K562 (cell line): ENCODE data around the gene TAF1D. TPM values are rescaled to one million over a fixed set of nuclear protein-coding genes. Genes with fewer than 3 reads are reported as not detected.
A peak's percentile ranks its signal among the peaks of the same experiment; 100 is the strongest.

Source experiments
- ARID2 ChIP-seq: fragments of 450-650 bp; IDR thresholded peaks from 2 replicates; pipeline ENCODE4 v1.6.1; 2017; ENCODE audit warnings: antibody characterized with exemption, mild to moderate bottlenecking
- ATF2 ChIP-seq: sonication (generic); formaldehyde crosslinking; IDR thresholded peaks from 2 replicates; pipeline ENCODE4 v1.8.1; 2022; ENCODE audit warnings: missing genetic modification reagents
- ATF7 ChIP-seq: fragments of 450-650 bp; IDR thresholded peaks from 2 replicates; pipeline ENCODE4 v1.7.1; 2014; ENCODE audit warnings: mild to moderate bottlenecking, moderate library complexity
- ELF1 ChIP-seq: fragments of 200-800 bp; sonication (Bioruptor generic); IDR thresholded peaks from 2 replicates; pipeline ENCODE4 v1.6.1; 2016; ENCODE audit warnings: missing genetic modification characterization, missing compliant biosample characterization
- KHSRP ChIP-seq: fragments of 450-650 bp; IDR thresholded peaks from 2 replicates; pipeline ENCODE4 v1.6.1; 2017
- LARP7 ChIP-seq: fragments of 450-650 bp; IDR thresholded peaks from 2 replicates; pipeline ENCODE4 v1.6.1; 2016
- MBD2 ChIP-seq: sonication (generic); IDR thresholded peaks from 2 replicates; pipeline ENCODE4 v1.6.1; 2016; ENCODE audit warnings: low read depth, borderline replicate concordance
- MEF2A ChIP-seq: IDR thresholded peaks from 2 replicates; pipeline ENCODE4 v1.6.1; 2011; ENCODE audit warnings: low read depth, mild to moderate bottlenecking, low read length, moderate library complexity; ENCODE audit not compliant: control insufficient read depth
- NCOA2 ChIP-seq, 2 experiments: fragments of 450-650 bp; IDR thresholded peaks; 2 replicates each; pipeline ENCODE4 v1.6.1; 2018; ENCODE audit warnings: mild to moderate bottlenecking in 2 of 2, moderate library complexity in 1 of 2; ENCODE audit not compliant: partially characterized antibody in 2 of 2
- NFRKB ChIP-seq: fragments of 450-650 bp; IDR thresholded peaks from 2 replicates; pipeline ENCODE4 v1.6.1; 2016; ENCODE audit warnings: low read depth
- PRMT5 ChIP-seq: sonication (generic); formaldehyde crosslinking; IDR thresholded peaks from 2 replicates; pipeline ENCODE4 v1.5.0; 2020; ENCODE audit warnings: missing genetic modification reagents
- SRSF9 ChIP-seq: fragments of 200-400 bp; formaldehyde crosslinking; IDR thresholded peaks from 2 replicates; pipeline ENCODE4 v1.6.1; 2017; ENCODE audit warnings: low read depth, low read length, borderline replicate concordance
- TEAD1 ChIP-seq, 2 experiments: fragments of 450-650 bp in 1 of 2; sonication (generic) in 1 of 2; formaldehyde crosslinking; IDR thresholded peaks; 2 replicates each; pipeline versions ENCODE4 v1.4.0 to v1.8.0; 2020 to 2022; ENCODE audit warnings: mild to moderate bottlenecking in 2 of 2, missing genetic modification reagents in 1 of 2
- ZKSCAN3 ChIP-seq: fragments of 250-450 bp; sonication (Bioruptor Pico); IDR thresholded peaks from 2 replicates; pipeline ENCODE4 v1.4.0; 2020
- ZNF12 ChIP-seq: sonication (generic); formaldehyde crosslinking; IDR thresholded peaks from 2 replicates; pipeline ENCODE4 v1.4.0; 2020; ENCODE audit warnings: mild to moderate bottlenecking, missing genetic modification reagents
- ZNF584 ChIP-seq: fragments of 200-800 bp; sonication (Bioruptor generic); IDR thresholded peaks from 2 replicates; pipeline ENCODE4 v1.6.1; 2016; ENCODE audit warnings: low read depth, mild to moderate bottlenecking, missing genetic modification characterization, missing compliant biosample characterization
- ZNF75A ChIP-seq: fragments of 450-650 bp; formaldehyde crosslinking; IDR thresholded peaks from 2 replicates; pipeline ENCODE4 v1.4.0; 2020; ENCODE audit warnings: mild to moderate bottlenecking
- ZNF764 ChIP-seq: fragments of 250-450 bp; sonication (Bioruptor Pico); IDR thresholded peaks from 2 replicates; pipeline ENCODE4 v1.4.0; 2020; ENCODE audit warnings: low read depth, mild to moderate bottlenecking, moderate library complexity
- ZSCAN29 ChIP-seq: fragments of 450-650 bp; IDR thresholded peaks from 2 replicates; pipeline ENCODE4 v1.6.1; 2017
- polyA plus RNA-seq, 8 experiments: library from polyadenylated mRNA; depleted of rRNA in 4 of 8; stranded (reverse) in 5 of 8; unstranded in 3 of 8; fragments of >200 nt; fragmentation: Nextera tagmentation in 2 of 8; fragmentation: Illumina TruSeq in 1 of 8; extraction: Ambion mirVana in 2 of 8; extraction: Trizol in 1 of 8; gene quantifications; 2 replicates each; pipeline versions ENCODE4 v1.2.1 to v1.2.3, GENCODE V29; 2011 to 2014; ENCODE audit warnings: inconsistent platforms in 1 of 8, missing spikeins in 1 of 8
- total RNA-seq, 7 experiments: library from RNA; depleted of rRNA in 6 of 7; stranded (reverse); fragments of >200 nt in 6 of 7; fragmentation: Illumina TruSeq in 2 of 7; extraction: Trizol in 2 of 7; gene quantifications; 2 replicates each; pipeline versions ENCODE4 v1.2.1 to v1.2.3, GENCODE V29; 2011 to 2021; ENCODE audit warnings: low replicate concordance in 1 of 7
- TF ChIP-seq, protein P1 (sequence below): fragments of 450-650 bp; IDR thresholded peaks from 2 replicates; pipeline ENCODE4 v1.7.1; 2018; ENCODE audit warnings: mild to moderate bottlenecking, low read depth; ENCODE audit not compliant: partially characterized antibody
- TF ChIP-seq, protein P2 (sequence below): fragments of 450-650 bp; IDR thresholded peaks from 2 replicates; pipeline ENCODE4 v1.6.1; 2016; ENCODE audit warnings: antibody characterized with exemption

The TAF1D gene
- total and polyA plus RNA-seq, 9 of the 15 experiments (the other 6 are each of a cell fraction or from before 2014, with no cell fraction given): 122 to 347 (median 250) TPM

GRCh38 chr11:93718057-93718563, 23.2 kb downstream of the TAF1D start (continued):
- TF ChIP-seq TEAD1 (CRISPR knock-in tag; IDR thresholded peaks at IDR 0.05) (peak in 1 of 2 experiments; percentile 86; a peak in 2 of 4 replicates), ATF2 (CRISPR knock-in tag) (peak; percentile 64), KHSRP (peak; percentile 55; the same call in 1 of the 2 replicates), ARID2 (no peak), ELF1 (tag) (peak; percentile 85), ZNF12 (CRISPR knock-in tag) (no peak), NCOA2 (IDR thresholded peaks at IDR 0.05; ENCODE audit: partially characterized antibody in 2 of 2) (peak in 1 of 2 experiments; percentile 61), ZKSCAN3 (CRISPR knock-in tag) (0 out of 2 replicates have a peak, but pooled peaks have one; percentile 14), SRSF9 (no peak), MBD2 (peak; percentile 79; the same call in 1 of the 2 replicates), MEF2A (peak; percentile 97), ZNF75A (0 out of 2 replicates have a peak, but pooled peaks have one; percentile 8), ZNF764 (no peak), ATF7 (peak; percentile 99), ZSCAN29 (no peak), LARP7 (no peak), NFRKB (peak; percentile 62; the same call in 1 of the 2 replicates), ZNF584 (CRISPR knock-in tag) (peak; percentile 84; the same call in 1 of the 2 replicates), PRMT5 (CRISPR knock-in tag) (no peak)
- TF ChIP-seq, protein P1, sequence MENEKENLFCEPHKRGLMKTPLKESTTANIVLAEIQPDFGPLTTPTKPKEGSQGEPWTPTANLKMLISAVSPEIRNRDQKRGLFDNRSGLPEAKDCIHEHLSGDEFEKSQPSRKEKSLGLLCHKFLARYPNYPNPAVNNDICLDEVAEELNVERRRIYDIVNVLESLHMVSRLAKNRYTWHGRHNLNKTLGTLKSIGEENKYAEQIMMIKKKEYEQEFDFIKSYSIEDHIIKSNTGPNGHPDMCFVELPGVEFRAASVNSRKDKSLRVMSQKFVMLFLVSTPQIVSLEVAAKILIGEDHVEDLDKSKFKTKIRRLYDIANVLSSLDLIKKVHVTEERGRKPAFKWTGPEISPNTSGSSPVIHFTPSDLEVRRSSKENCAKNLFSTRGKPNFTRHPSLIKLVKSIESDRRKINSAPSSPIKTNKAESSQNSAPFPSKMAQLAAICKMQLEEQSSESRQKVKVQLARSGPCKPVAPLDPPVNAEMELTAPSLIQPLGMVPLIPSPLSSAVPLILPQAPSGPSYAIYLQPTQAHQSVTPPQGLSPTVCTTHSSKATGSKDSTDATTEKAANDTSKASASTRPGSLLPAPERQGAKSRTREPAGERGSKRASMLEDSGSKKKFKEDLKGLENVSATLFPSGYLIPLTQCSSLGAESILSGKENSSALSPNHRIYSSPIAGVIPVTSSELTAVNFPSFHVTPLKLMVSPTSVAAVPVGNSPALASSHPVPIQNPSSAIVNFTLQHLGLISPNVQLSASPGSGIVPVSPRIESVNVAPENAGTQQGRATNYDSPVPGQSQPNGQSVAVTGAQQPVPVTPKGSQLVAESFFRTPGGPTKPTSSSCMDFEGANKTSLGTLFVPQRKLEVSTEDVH: no peak
- TF ChIP-seq, protein P2, sequence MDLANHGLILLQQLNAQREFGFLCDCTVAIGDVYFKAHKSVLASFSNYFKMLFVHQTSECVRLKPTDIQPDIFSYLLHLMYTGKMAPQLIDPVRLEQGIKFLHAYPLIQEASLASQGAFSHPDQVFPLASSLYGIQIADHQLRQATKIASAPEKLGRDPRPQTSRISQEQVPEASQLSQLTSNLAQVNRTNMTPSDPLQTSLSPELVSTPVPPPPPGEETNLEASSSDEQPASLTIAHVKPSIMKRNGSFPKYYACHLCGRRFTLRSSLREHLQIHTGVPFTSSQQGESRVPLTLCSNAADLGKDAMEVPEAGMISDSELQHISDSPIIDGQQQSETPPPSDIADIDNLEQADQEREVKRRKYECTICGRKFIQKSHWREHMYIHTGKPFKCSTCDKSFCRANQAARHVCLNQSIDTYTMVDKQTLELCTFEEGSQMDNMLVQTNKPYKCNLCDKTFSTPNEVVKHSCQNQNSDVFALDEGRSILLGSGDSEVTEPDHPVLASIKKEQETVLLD: peak; percentile 64; the same call in 1 of the 2 replicates
